Measurements from ENCODE around the gene BCL2L13. TPM values are rescaled to one million over a fixed set of nuclear protein-coding genes. Genes with fewer than 3 reads are reported as not detected.

The BCL2L13 gene
- total RNA-seq, 1 experiment from 2014 or later, result 26.0 TPM

DNA sequence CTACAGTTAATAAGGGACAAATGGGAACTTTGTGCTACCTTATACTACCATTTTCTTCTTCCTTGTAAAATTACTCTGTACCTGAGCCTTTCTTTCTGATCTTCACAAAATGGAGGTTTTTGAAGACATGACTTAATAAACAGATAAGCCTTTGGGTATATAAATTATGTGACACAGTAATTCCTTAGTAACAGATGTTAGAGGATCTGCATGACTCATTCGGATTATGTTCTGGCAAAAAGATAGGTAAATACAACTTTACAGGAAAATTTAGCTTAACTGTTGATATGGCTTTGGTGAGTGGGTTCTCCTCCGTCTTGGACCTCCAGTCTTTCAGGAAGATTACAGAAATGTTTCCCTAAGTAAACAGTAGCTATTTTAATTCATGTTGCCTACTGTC lies 73.9 kb downstream of the BCL2L13 start:
- H3K23ac ChIP-seq (ENCODE audit: insufficient read length, low read depth, low read length), result no peak overlapping the region
- H2BK12ac ChIP-seq (ENCODE audit: insufficient read length, low read depth, low read length), result no peak overlapping the region
- no peak overlapping the region for H3K56ac ChIP-seq (ENCODE audit: insufficient read length, low read depth, low read length)
- Mint-ChIP-seq H3K27me3 (ENCODE audit: low read depth) (no peaks in the 10 kb centered on the region), H3K9me3 (no peaks in the 10 kb centered on the region), H3K4me3 (no peak overlapping the region), H3K27ac (peak overlapping the region in 1 of 3 experiments; percentile 63; a peak in 1 of 7 replicates), H3K36me3 (ENCODE audit: insufficient read depth in 1 of 3, low read depth in 3 of 3) (peaks cover 2 to 3% (median 2%) of the 10 kb centered on the region in 3 experiments; a peak in 4 of 7 replicates), H3K4me1 (peaks cover 4 to 10% of the 10 kb centered on the region in 2 experiments)
- no peak overlapping the region for H2BK5ac ChIP-seq (ENCODE audit: insufficient read length, low read length)
- H3T11ph ChIP-seq (ENCODE audit: low read length), result no peak overlapping the region
- no peak for DNase-seq
- no peak overlapping the region for H4K8ac ChIP-seq (replicated peaks; ENCODE audit: insufficient read length, low read depth, low read length)
- H3K9ac ChIP-seq (ENCODE audit: extremely low read depth, insufficient read length, low read length), result no peak overlapping the region
- H3K4ac ChIP-seq (ENCODE audit: low read depth, low read length), result no peak overlapping the region
- no peak for TF ChIP-seq CTCF (conservative IDR thresholded peaks at IDR 0.05)
- H2BK20ac ChIP-seq (ENCODE audit: low read depth, low read length, poor library complexity, severe bottlenecking), result no peak overlapping the region
- no peak overlapping the region for H3K18ac ChIP-seq (ENCODE audit: insufficient read length, low read depth, low read length)
- H2AFZ ChIP-seq (ENCODE audit: low read length), result no peak overlapping the region
- no peak overlapping the region for H3K27ac ChIP-seq (ENCODE audit: insufficient read length, low read depth, low read length)
- H3K79me1 ChIP-seq (ENCODE audit: insufficient read depth, low read depth, low read length, poor library complexity, severe bottlenecking), result no peaks in the 10 kb centered on the region
- H2BK120ac ChIP-seq (ENCODE audit: low read depth, low read length, poor library complexity, severe bottlenecking), result no peak overlapping the region
- no peak overlapping the region for H2BK15ac ChIP-seq (ENCODE audit: low read depth, low read length)
- H3K14ac ChIP-seq (ENCODE audit: insufficient read depth, low read length), result no peak overlapping the region
- no peaks in the 10 kb centered on the region for H3K9me3 ChIP-seq (ENCODE audit: control insufficient read depth, low read depth, low read length)
- H3K79me2 ChIP-seq (ENCODE audit: insufficient read depth, low read length), result no peaks in the 10 kb centered on the region
- H3K27me3 ChIP-seq (ENCODE audit: insufficient read depth, low read length), result no peaks in the 10 kb centered on the region
- H2AK5ac ChIP-seq (ENCODE audit: insufficient read length, low read length), result no peak overlapping the region
- H3K4me1 ChIP-seq (ENCODE audit: insufficient read depth, low read length), result no peaks in the 10 kb centered on the region
- H4K91ac ChIP-seq (ENCODE audit: insufficient read length, low read depth, low read length), result no peak overlapping the region
- H3K4me2 ChIP-seq (ENCODE audit: insufficient read depth, insufficient read length, low read length), result no peak overlapping the region
- H4K5ac ChIP-seq (ENCODE audit: insufficient read length, low read depth, low read length), result no peak overlapping the region
- no CpG with 5 or more reads among the region's 2 CpGs for WGBS (ENCODE audit: extremely low coverage, insufficient read length, low lambda C conversion rate)
- no peaks in the 10 kb centered on the region for H4K20me1 ChIP-seq (ENCODE audit: control insufficient read depth, insufficient read depth, insufficient read length)
- H3K23me2 ChIP-seq (ENCODE audit: insufficient read length, low read depth, low read length, poor library complexity, severe bottlenecking), result no peaks in the 10 kb centered on the region
